Sciatic nerve (tissue), 2 donors: Measurements from ENCODE around the gene TPGS1. TPM values are rescaled to one million over a fixed set of nuclear protein-coding genes. Genes with fewer than 3 reads are reported as not detected.

Experiments
- ATAC-seq: fragments of 200-7000 bp; cut with Tn5 transposase; one replicate; pipeline ENCODE4 v1.9.1; 2020; ENCODE audit warnings: mild to moderate bottlenecking, moderate library complexity
- DNase-seq: peaks from one replicate; pipeline ENCODE4 v3.0.0-alpha.2; 2020; ENCODE audit warnings: low spot score
- intact Hi-C: fragments of 100-400 bp; cut with DNase I; formaldehyde crosslinking; loops from one replicate; pipeline ENCODE4 v1.14.2; 2022
- total RNA-seq: library from RNA; stranded (reverse); fragmentation: NEBNext Ultra II Directional; extraction: Animal tissue kit (Norgen Biotek cat#: 25700); gene quantifications from one replicate; pipeline ENCODE4 v1.2.1, GENCODE V29; 2021
- donor health status: DM: no; HTN: no; CAD: no.
- donor health status: DM: no; HTN: no; CAD: no.

TPGS1 gene, protein sequence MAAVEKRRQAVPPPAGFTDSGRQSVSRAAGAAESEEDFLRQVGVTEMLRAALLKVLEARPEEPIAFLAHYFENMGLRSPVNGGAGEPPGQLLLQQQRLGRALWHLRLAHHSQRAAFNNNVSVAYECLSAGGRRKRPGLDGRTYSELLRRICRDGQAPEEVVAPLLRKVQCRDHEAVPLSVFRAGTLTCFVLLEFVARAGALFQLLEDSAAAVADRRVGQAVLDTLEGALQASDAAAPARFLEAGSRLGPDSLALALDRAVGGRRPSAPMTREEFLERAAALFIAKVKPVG
- total RNA-seq, result 18.5 TPM

DNA sequence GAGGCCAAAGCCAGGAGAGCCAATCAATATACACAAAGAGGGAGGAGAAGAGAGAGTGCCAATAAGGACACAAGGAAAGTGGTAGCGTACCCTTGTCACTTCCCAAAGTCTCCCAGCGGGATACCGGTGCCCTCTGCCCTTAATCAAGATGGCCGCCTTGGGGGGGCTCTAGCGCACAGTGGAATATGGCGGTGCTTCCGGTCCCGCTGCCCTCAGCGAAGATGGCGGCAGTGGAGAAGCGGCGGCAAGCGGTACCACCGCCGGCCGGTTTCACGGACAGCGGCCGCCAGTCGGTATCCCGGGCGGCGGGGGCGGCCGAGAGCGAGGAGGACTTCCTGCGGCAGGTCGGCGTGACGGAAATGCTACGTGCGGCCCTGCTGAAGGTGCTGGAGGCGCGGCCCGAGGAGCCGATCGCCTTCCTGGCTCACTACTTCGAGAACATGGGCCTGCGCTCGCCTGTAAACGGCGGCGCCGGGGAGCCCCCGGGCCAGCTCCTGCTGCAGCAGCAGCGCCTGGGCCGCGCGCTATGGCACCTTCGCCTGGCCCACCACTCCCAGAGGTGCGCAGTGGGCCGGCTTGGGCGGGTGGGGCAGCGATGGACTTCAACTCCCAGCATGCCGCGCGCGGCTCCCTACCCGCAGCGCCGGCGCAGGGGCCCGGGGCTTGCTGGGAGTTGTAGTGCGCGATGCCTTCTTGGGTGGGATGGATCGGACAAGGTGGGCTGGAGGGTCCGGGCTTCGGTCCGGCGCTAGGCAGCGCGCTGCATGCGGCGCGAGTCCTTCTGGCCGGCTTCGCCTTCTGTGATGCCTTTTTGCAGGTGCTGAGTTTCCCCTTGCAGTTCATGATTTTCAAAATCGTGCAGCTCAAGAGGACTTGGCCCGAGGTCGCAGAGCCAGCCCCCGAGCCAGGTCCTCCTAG, at the start of gene TPGS1:
TSS of gene TPGS1 (plus strand) at position 212 of the 918 bp plus-strand sequence. CDS start at position 222, 10 bp downstream.
- ATAC-seq (peak; percentile 92), DNase-seq (peak; percentile 86)
- intact Hi-C loops, result no loop called here

DNA sequence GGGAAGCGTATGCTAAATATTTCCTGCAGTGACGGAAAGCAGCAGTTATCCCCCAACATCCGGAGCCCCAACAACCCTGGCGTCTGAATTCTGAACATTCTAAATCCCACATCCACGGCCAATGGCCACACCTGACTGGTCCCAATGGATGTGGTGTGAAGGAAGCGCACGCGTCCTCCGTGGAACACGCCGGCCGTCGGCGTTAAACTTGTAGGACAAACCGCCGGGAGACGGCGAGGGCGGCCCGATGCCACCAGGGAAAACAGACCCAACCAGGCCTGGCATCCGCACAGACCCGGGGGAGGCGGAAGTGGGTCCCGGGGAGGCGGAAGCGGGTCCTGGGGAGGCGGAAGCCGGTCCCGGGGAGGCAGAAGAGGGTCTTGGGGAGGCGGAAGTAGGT, 49.7 kb upstream of the TPGS1 start:
- no peak for ATAC-seq
- DNase-seq, result no peak
- intact Hi-C loops, result no loop called here

DNA sequence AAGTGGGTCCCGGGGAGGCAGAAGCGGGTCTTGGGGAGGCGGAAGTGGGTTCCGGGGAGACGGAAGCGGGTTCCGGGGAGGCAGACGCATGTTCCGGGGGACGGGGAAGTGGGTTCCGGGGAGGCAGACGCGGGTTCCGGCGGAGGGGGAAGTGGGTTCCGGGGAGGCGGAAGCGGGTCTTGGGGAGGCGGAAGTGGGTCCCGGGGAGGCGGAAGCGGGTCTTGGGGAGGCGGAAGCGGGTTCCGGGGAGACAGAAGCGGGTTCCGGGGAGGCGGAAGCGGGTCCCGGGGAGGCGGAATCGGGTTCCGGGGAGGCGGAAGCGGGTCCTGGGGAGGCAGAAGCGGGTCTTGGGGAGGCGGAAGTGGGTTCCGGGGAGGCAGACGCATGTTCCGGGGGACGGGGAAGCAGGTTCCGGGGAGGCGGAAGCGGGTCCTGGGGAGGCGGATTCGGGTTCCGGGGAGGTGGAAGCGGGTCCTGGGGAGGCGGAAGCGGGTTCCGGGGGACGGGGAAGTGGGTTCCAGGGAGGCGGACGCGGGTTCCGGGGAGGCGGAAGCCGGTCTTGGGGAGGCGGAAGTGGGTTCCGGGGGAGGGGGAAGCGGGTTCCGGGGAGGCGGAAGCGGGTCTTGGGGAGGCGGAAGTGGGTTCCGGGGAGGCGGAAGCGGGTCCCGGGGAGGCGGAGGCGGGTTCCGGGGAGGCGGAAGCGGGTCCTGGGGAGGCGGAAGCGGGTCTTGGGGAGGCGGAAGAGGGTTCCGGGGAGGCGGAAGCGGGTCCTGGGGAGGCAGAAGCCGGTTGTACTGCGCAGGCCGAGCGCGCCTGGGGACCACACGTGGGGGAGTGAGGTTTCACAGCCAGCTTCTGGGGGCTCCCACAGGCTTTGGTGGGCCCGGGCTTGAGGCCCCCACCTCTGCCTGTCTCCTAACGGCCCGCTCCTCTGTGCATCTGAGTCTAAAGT, 48.9 kb upstream of the TPGS1 start:
- intact Hi-C loops, result no loop called here
- no peak for DNase-seq
- ATAC-seq, result no peak

DNA sequence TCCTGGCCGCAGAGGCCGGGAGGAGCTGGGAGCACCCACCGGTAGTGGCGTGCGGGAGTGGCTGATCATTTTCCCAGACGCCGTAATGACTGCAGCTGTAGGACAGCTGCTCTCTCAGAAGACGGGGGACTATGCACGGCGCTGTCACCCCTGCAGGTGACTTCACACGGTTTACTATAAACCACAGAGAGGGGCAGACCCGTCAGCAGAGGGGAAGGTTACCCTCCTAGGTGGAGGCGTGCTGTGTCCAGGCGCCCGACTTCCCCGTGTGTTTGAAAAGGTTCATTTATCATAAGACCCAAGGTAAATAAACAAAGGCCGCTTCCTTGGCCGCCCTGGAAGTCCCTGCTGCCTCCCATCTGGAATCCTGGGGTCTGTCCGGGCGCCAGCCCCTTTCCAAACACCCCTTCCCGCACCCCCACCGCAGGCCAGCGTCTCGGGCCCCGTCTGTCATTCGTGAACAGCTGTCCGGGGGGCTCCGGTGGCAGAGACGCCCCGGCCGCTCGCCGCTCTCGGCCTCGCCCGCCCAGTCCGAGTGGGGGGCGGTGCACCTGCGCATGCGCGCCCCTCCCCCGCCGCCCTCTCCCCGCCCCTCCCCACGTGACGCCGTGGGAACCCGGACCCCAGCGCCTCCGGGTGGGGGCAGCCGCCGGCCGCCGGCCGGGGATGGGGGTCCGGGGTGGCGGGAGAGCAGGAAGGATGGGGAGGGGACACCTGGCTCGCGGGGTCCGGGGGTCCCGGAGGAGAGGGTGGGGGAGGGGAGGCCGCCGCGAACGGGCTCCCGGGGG, 47.4 kb upstream of the TPGS1 start:
- DNase-seq, result peak; percentile 86
- ATAC-seq, result peak; percentile 86
- intact Hi-C loops, result no loop called here

DNA sequence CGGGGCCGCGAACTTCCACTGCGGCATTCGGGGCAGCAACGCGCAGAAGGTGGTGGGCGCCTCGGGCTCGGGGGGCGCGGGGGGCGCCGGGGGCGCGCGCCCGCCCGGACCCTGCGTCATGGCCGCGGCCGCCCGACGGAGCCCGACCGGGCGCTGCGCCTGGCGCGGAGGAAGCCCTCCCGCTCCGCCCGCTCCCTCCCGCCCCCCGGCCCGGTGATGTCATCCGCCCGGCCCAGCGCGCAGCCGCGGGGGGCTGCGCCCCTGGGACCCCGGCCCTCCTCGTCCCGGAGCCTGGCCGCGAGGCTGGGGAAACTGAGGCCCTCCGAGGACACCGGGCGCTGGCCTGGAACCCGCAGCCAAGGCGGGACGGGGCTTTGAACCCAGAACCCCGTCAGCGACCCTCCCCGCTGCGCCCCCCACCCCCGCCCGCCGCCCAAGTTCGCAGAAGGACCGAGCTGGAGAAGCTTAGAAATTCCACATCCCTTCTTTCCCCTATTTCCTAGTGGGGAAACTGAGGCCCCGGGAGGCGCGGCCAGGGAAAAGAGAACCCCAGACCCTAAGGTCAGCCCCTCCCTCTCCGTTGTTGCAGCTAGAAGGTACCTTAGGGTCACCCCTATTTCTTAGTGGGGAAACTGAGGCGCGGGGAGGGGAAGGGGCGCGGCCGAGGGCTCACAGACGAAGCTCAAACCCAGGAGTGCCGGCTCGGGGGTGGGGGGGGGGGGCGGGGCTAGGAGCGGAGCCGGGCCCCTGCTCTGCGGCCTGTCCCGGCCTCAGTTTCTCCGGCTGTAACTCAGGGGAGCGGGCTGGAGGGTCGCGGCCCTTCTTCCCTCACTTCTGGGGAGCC, 46.2 kb upstream of the TPGS1 start, which contains the start of gene SHC2:
TSS of gene SHC2 (minus strand) at position 157 of the 844 bp plus-strand sequence. CDS start at position 120, 37 bp downstream.
- ATAC-seq (peak; percentile 59), DNase-seq (no peak)
- intact Hi-C loops, result no loop called here

DNA sequence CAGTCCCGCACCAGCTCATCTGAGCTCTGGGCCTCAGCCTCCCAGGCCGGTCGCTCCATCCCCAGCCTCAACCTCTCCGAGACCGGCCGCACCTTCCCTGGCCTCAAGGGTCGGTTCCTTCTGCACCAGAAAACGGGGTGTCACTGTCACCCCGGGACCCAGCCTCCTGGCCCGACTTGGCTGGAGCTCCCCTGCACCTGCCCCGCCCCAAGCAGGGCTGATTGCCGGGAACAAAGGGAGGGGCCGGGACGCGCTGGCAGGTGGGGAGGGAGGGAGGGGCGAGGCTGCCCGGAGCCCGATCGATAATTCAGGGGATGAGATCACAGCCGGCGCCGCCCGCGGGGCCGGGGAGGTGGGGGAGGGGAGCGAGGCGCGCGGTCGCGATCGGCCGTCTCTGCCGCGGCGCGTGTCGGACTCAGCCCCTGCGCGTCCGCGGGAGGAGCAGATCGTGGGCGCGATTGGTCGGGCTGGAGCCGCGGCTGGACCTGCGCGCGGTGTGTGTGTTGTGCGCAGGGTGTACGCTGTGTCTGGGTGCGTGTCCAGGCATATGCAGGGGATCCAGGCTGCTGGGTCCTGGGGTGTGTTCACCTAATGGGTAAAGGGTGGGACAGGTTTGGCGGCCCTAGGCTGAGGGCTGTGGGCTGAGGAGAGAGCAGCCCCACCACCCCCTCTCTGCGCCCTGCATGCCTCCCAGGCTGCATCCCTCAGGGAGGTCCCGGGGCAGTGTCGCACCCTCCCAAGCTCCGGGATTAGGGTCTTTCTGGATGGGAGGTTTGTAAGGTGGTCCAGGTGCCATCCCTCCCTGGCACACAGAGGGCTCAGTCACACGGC, 45.4 kb upstream of the TPGS1 start:
- intact Hi-C loops, result no loop called here
- peak; percentile 47 for ATAC-seq
- no peak for DNase-seq

DNA sequence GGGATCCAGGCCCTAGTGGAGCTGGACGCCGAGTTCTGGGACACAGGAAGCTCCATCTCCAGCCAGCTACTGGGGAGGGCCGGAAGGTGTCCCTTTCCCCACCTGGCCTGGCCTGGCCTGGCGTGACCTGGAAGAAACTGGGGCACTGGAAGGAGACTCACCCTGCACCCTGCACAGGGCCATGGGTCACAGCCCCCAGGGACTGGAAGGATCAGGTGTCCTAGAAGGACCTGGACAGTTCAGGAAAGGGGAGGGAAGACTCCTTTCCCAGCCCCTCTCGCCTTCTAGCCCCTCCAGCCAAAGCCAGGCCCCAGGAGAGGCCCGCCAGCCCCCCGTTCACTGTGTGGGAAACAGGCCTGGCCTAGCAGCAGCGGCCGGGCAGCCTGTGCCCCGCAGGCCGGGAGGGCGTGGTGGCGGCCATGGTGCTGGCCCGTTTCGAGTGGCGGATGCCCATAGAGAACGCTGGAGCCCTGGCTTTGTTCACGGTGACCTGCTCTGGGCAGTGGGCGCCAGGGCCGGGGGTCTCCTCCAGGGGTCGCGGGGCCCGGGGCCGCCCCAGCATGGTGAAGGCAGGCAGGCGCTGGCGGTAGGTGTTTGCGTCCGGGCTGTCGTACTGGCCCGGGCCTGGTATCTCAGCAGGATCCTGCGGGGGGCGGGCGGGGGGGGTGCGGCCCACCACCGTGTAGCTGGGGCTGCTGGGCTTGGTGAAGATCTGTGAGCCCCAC, 43.7 kb upstream of the TPGS1 start:
- intact Hi-C loops, result no loop called here
- no peak for DNase-seq
- ATAC-seq, result no peak

DNA sequence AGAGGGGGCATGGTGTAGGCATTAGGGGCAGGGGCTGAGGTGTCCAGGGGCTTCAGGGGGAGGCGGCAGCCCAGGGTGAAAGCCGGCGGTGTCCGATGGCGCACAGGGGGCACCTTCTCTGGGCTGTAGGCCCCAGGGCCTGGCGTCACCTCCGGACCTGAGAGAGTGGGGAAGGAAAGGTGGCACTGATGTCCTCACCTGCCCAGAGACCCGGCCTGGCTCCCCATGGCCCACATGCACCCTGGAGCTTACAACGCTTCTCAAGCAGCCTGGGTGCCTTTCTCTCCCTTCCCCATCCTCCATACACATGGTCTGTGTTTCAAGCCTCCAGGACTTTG, 43.1 kb upstream of the TPGS1 start:
- DNase-seq, result no peak
- intact Hi-C loops, result no loop called here
- no peak for ATAC-seq

DNA sequence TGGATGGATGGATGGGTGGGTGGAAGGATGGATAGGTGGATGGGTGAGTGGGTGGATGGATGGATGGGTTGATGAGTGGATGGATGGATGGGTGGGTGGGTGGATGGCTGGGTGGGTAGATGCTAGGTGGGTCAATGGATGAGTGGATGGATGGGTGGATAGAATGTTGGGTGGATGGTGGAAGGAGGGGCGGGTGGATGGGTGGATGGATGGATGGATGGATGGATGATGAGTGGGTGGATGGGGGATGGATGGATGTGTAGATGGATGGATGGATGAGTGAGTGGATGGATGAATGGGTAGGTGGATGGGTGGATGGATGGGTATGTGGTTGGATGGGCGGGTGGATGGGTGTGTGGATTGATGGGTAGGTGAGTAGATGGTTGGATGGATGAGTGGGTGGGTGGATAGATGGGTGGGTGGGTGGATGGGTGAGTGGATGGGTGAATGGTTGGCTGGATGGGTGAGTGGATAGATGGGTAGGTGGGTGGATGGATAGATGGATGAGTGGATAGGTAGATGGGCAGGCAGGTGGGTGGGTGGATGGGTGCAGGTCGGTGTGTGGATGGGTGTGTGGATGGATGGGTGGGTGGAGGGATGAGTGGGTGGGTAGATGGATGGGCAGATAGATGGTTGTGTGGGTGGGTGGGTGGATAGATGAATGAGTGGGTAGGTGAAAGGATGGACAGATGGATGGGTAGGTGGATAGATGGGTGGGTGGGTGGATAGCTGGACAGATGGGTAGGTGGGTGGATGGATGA, 42.1 kb upstream of the TPGS1 start:
- ATAC-seq (no peak), DNase-seq (no peak)
- intact Hi-C loops, result no loop called here

DNA sequence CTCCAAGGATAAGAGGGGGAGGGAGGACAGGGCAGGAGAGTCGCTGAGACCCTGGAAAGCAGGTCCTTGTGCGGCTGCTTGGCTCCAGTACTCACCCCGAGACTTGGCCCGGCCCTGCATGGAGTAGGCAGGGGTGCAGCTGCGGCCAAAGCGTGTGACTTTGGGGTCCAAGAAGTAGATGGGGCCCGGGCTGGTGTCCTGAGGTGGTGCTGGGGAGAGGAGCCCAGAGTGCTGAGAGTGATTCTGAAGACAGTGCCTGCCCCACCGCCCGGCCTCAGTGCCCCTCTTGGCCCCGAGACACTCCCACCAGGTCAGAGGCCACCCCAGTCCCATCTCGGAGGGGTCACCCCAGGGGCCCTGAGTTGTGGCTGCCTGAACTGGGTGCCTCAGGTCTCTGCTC, 39.7 kb upstream of the TPGS1 start:
- intact Hi-C loops, result no loop called here
- no peak for DNase-seq
- ATAC-seq, result no peak

DNA sequence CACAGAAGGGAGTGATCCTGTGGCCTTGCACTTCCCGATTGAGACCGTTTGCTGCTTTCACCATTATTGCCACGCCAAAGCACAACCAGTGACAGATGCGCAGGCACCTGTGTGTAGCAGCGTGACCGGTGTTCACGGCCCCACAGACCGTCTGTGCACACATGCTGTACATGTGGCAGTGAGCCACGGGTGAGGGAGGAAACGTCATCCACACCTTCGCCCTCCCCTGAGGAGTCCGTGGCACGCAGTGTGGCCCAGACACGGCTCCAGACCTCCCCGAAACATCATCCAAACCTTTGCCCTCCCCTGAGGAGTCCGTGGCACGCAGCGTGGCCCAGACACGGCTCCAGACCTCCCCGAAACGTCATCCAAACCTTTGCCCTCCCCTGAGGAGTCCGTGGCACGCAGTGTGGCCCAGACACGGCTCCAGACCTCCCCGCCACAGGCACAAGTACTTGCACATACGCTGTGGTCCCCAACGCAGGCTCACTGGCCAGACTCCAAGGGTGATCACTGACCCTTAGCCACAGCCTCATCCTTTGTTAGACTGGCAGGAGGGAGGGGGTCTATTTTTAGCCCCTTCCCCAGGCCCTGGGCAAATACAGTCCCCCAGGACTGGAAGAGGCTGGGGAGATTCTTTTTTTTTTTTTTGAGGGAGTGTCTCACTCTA, 38.6 kb upstream of the TPGS1 start:
- intact Hi-C loops, result no loop called here
- ATAC-seq, result no peak
- DNase-seq, result no peak

DNA sequence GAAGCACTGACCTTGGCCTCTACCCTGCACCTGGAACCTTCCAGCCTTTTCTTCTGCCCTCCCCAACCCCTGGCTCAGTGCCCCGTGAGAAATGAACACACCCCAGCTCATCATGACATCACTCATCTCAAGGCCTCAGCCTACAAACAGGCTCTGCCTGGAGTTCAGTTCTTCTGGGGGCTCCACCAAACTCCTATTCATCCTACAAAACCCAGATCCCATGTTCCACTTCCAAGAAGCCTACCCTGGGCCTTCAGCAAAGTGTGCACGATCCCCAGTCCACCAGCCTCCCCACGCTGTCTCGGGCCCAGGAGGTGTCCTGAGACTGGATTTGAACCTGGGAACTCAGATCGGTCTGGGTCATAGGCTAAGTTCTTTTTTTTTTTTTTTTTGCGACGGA, 37.5 kb upstream of the TPGS1 start:
- no peak for ATAC-seq
- no peak for DNase-seq
- intact Hi-C loops, result no loop called here

DNA sequence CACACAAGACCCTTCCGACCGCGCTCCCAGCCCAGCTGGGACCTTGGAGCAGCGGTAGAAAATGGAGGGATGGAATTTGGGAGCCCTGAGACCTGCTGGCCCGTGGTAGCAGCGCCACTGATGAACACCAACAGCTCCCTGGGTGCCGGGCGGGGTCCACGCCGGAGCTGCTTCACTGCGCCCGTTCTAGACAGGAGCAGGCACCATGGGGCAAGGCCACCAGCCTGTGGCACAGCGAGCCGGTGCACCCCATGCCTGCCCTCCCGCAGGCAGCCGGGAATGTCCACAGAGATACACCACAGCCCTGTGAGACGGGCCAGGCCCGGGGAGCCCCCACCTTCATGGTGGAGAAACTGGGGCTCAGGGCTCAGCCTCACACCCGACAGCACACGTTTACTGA, 36.6 kb upstream of the TPGS1 start:
- intact Hi-C loops, result no loop called here
- ATAC-seq, result no peak
- DNase-seq, result no peak

DNA sequence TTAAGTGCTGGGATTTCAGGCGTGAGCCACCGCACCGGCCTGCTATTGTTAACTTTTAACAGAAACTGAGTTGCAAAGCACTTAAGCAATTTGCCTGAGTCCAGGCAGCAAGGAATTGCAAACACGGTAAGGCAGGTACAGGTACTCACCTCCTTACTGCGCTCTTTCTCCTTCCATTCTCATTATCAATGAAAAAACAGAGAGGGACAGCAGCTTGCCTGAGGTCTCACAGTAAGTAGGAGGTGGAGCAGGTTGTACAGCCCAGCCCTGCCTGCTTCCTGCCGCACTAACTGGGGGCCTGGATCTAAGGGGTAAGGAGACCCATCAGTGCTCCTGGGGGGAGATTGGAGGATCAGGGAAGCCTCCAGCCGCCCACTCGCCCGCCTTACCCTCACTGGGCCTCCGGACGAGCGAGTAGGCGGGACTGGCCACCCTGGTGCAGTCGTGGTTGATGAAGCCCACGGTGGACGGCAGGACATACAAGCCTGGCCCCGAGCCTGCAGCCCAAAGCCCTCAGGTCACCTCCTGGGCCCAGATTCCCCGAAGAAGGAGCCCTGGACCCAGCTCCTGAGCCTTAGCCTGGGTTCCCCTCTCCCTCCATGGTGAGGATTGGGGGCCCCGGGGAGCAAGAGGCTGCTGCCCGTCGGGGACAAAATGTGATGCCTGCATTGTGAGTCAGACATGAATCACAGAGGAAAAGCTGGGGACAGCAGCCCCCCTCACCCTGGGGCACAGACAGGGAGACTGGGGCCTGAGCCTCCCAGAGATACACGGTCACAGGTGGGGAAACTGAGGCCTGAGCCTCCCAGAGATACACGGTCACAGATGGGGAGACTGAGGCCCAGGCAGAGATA, 35.1 kb upstream of the TPGS1 start:
- ATAC-seq, result no peak

More for the DNA sequence above, 35.1 kb upstream of the TPGS1 start:
- intact Hi-C loops, result no loop called here
- no peak for DNase-seq
